ENCODE data around the gene WDR7.

The WDR7 gene

DNA sequence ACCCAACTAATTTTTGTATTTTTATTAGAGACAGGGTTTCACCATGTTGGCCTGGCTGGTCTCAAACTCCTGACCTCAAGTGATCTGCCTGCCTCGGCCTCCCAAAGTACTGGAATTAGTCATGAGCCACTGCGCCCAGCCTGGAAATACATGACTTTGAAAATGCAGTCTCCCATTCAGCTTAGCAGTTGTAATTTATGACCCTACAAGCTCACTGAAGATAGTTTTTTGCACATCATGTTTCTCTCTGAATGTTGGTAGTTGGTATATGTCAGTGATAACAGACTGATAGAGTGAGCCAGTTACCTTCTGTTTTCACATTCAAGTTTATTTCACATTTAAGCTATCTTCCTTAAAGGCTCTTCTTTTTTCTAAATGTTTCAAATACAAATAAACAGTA is 7.1 kb downstream of the WDR7 start:
- H4K20me1 ChIP-seq (ENCODE audit: insufficient read depth, low read length), result no peaks in the 10 kb centered on the region
- H3K4me1 ChIP-seq (ENCODE audit: low read length), result peaks cover 7% of the 10 kb centered on the region
- H3K9ac ChIP-seq (ENCODE audit: low read length), result no peak overlapping the region
- H3K27ac ChIP-seq (ENCODE audit: low read length), result no peak overlapping the region
- no peaks in the 10 kb centered on the region for H3K36me3 ChIP-seq (replicated peaks; ENCODE audit: low read depth, low read length)
- H3K27me3 ChIP-seq (ENCODE audit: low read depth, low read length), result no peaks in the 10 kb centered on the region
- H2AFZ ChIP-seq (ENCODE audit: low read depth, low read length), result no peak overlapping the region
- H3K4me2 ChIP-seq (ENCODE audit: low read length), result no peak overlapping the region
- H3K79me2 ChIP-seq (ENCODE audit: low read length), result peaks cover 33% of the 10 kb centered on the region
- no peak overlapping the region for H3K4me3 ChIP-seq (ENCODE audit: low read length)
- no peaks in the 10 kb centered on the region for H3K9me3 ChIP-seq (ENCODE audit: insufficient read depth, low read length)
- TF ChIP-seq EZH2phosphoT487 (IDR thresholded peaks at IDR 0.05; ENCODE audit: low read depth), result no peak
- TF ChIP-seq, protein P1, sequence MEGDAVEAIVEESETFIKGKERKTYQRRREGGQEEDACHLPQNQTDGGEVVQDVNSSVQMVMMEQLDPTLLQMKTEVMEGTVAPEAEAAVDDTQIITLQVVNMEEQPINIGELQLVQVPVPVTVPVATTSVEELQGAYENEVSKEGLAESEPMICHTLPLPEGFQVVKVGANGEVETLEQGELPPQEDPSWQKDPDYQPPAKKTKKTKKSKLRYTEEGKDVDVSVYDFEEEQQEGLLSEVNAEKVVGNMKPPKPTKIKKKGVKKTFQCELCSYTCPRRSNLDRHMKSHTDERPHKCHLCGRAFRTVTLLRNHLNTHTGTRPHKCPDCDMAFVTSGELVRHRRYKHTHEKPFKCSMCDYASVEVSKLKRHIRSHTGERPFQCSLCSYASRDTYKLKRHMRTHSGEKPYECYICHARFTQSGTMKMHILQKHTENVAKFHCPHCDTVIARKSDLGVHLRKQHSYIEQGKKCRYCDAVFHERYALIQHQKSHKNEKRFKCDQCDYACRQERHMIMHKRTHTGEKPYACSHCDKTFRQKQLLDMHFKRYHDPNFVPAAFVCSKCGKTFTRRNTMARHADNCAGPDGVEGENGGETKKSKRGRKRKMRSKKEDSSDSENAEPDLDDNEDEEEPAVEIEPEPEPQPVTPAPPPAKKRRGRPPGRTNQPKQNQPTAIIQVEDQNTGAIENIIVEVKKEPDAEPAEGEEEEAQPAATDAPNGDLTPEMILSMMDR (IDR thresholded peaks at IDR 0.05; ENCODE audit: low read depth, low read length), result no peak

DNA sequence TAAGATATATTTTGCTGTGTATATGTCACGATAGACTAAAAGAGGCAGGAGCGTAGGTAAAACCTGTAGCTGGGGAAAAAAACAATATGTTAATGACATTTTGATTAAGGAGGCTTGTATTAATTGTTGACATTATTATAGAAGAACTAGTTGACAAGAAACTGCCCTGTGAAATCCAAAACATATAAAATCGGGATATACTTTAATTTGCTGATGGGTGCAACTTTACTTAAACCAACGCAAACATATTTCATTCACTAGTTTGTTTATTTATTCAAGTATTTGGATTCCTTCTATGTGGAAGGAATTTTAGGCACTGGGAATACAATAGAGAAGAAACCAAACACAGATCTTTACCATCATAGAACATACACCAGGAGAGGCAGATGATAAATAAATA is 8.0 kb downstream of the WDR7 start:
- Histone ChIP-seq H3K4me3 (ENCODE audit: low read length) (no peak overlapping the region), H3K27me3 (ENCODE audit: low read depth, low read length) (no peaks in the 10 kb centered on the region), H3K4me1 (ENCODE audit: low read length) (peaks cover 6% of the 10 kb centered on the region), H3K9me3 (ENCODE audit: insufficient read depth, low read length) (no peaks in the 10 kb centered on the region), H3K4me2 (ENCODE audit: low read length) (no peak overlapping the region), H4K20me1 (ENCODE audit: insufficient read depth, low read length) (no peaks in the 10 kb centered on the region), H2AFZ (ENCODE audit: low read depth, low read length) (no peak overlapping the region), H3K9ac (ENCODE audit: low read length) (no peak overlapping the region), H3K79me2 (ENCODE audit: low read length) (peaks cover 28% of the 10 kb centered on the region), H3K27ac (ENCODE audit: low read length) (no peak overlapping the region), H3K36me3 (replicated peaks; ENCODE audit: low read depth, low read length) (no peaks in the 10 kb centered on the region)
- TF ChIP-seq EZH2phosphoT487 (IDR thresholded peaks at IDR 0.05; ENCODE audit: low read depth), result no peak
- TF ChIP-seq, protein P1 (IDR thresholded peaks at IDR 0.05; ENCODE audit: low read depth, low read length), result no peak

DNA sequence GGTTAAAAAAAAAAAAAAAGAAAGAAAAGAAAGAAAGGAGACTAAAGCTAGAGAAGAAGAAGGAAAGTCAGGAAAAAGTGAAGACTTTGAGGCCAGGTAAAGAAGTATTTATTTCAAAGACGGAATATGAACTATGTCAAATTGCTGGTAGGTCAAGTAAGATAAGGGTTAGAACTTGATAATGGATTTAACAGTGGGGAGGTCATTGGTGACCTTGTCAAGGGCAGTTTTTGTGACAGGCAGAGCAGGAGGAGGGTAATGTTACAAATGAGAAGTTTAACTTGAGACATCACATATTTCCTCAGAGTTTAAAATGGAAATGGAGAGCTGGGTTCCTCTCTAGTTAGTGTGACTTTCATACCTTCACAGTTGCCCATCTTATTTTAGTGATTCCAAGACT is 9.5 kb downstream of the WDR7 start:
- Histone ChIP-seq H3K4me1 (ENCODE audit: low read length) (peaks cover 2% of the 10 kb centered on the region), H3K4me3 (ENCODE audit: low read length) (no peak overlapping the region), H3K4me2 (ENCODE audit: low read length) (no peak overlapping the region), H2AFZ (ENCODE audit: low read depth, low read length) (no peak overlapping the region), H3K9ac (ENCODE audit: low read length) (no peak overlapping the region), H3K36me3 (replicated peaks; ENCODE audit: low read depth, low read length) (no peaks in the 10 kb centered on the region), H3K27me3 (ENCODE audit: low read depth, low read length) (no peaks in the 10 kb centered on the region), H4K20me1 (ENCODE audit: insufficient read depth, low read length) (no peaks in the 10 kb centered on the region), H3K9me3 (ENCODE audit: insufficient read depth, low read length) (no peaks in the 10 kb centered on the region), H3K27ac (ENCODE audit: low read length) (no peak overlapping the region), H3K79me2 (ENCODE audit: low read length) (peaks cover 21% of the 10 kb centered on the region)
- TF ChIP-seq EZH2phosphoT487 (IDR thresholded peaks at IDR 0.05; ENCODE audit: low read depth), result no peak
- TF ChIP-seq, protein P1 (IDR thresholded peaks at IDR 0.05; ENCODE audit: low read depth, low read length), result no peak

DNA sequence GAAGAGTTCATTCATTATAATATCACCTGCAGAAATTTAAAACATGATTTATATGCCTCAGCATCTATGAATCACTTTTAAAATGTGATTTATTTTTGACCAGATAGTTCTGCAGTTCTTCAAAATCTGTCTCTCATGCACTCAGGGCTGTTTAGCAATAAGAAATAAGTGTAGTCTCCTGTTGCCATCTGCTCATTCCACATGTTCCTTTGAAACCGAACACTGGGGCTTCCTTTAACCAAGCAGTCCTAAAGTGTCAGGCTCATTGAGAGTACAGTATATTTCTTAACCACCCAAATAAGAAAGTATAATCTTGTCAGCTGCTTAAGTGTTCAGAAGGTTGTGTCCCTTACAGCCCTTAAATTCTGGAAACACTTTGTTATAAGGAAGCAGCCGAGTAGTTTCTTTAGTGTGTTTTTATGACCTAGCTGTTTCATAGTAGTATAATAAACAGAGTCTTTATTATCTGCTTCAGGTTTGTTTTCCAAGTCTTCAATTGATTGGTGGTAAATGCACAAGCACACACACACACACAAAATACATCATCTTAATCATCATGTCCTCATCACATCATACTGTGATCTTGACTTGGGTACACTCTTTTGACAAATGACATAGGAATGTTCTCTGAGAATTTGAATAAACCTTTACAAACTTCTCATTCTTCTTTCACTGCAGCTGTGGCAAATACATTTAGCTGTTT is 10.4 kb downstream of the WDR7 start:
- peaks cover 16% of the 10 kb centered on the region; the same call in 1 of the 2 replicates for H3K79me2 ChIP-seq (ENCODE audit: low read length)

More for the DNA sequence above, 10.4 kb downstream of the WDR7 start:
- Histone ChIP-seq H3K9me3 (ENCODE audit: insufficient read depth, low read length) (no peaks in the 10 kb centered on the region), H3K27ac (ENCODE audit: low read length) (no peak overlapping the region), H4K20me1 (ENCODE audit: insufficient read depth, low read length) (no peaks in the 10 kb centered on the region), H3K4me2 (ENCODE audit: low read length) (no peak overlapping the region), H3K4me1 (ENCODE audit: low read length) (no peaks in the 10 kb centered on the region), H3K36me3 (replicated peaks; ENCODE audit: low read depth, low read length) (no peaks in the 10 kb centered on the region), H3K4me3 (ENCODE audit: low read length) (no peak overlapping the region), H3K9ac (ENCODE audit: low read length) (no peak overlapping the region), H3K27me3 (ENCODE audit: low read depth, low read length) (no peaks in the 10 kb centered on the region), H2AFZ (ENCODE audit: low read depth, low read length) (no peak overlapping the region)
- TF ChIP-seq, protein P1 (IDR thresholded peaks at IDR 0.05; ENCODE audit: low read depth, low read length), result no peak
- TF ChIP-seq EZH2phosphoT487 (IDR thresholded peaks at IDR 0.05; ENCODE audit: low read depth), result no peak

All from OCI-LY3 (cell line).